GM21737 (cell line): ENCODE results near the gene BNIP5.

Experiments
- ATAC-seq: cut with Tn5 transposase; IDR thresholded peaks from one replicate; pipeline ENCODE4 v1.9.1; 2021; ENCODE audit warnings: mild to moderate bottlenecking, moderate library complexity; ENCODE audit not compliant: unreplicated experiment

BNIP5 gene

GRCh38 chr6:36336779-36337241 lies at the start of gene BNIP5:
Gene BNIP5 (minus strand): TSS chr6:36336888. CDS start chr6:36330690, 6,198 bp downstream.
- ATAC-seq = no peak

- no peak for ATAC-seq
These were observed 47.4 kb upstream of the BNIP5 start for GRCh38 chr6:36384095-36384494.

GRCh38 chr6:36383606-36384005 lies 46.9 kb upstream of the BNIP5 start:
- no peak for ATAC-seq

GRCh38 chr6:36382976-36383375 lies 46.3 kb upstream of the BNIP5 start:
- no peak for ATAC-seq

- no peak for ATAC-seq
These were observed 45.1 kb upstream of the BNIP5 start for GRCh38 chr6:36381502-36382389.

- ATAC-seq = no peak
These were observed 43.5 kb upstream of the BNIP5 start for GRCh38 chr6:36380166-36380565.

- ATAC-seq = no peak
These were observed 42.2 kb upstream of the BNIP5 start for GRCh38 chr6:36378936-36379335.

- ATAC-seq = no peak
These were observed 41.7 kb upstream of the BNIP5 start for GRCh38 chr6:36378243-36378920.

GRCh38 chr6:36377594-36377993 lies 40.9 kb upstream of the BNIP5 start:
- no peak for ATAC-seq

- no peak for ATAC-seq
These were observed 40.1 kb upstream of the BNIP5 start for GRCh38 chr6:36376742-36377141.

GRCh38 chr6:36376183-36376582 lies 39.5 kb upstream of the BNIP5 start:
- no peak for ATAC-seq

- ATAC-seq = no peak
These were observed 39.0 kb upstream of the BNIP5 start for GRCh38 chr6:36375644-36376155.

GRCh38 chr6:36374972-36375371 lies 38.3 kb upstream of the BNIP5 start:
- no peak for ATAC-seq

- no peak for ATAC-seq
These were observed 37.5 kb upstream of the BNIP5 start for GRCh38 chr6:36374194-36374593.

- no peak for ATAC-seq
These were observed 36.8 kb upstream of the BNIP5 start for GRCh38 chr6:36373368-36374019.

- ATAC-seq = no peak
These were observed 35.4 kb upstream of the BNIP5 start for GRCh38 chr6:36372088-36372487.

- ATAC-seq = no peak
These were observed 34.5 kb upstream of the BNIP5 start for GRCh38 chr6:36371211-36371610.

- no peak for ATAC-seq
These were observed 34.0 kb upstream of the BNIP5 start for GRCh38 chr6:36370638-36371037.

GRCh38 chr6:36368921-36369865 lies 32.5 kb upstream of the BNIP5 start:
- ATAC-seq = no peak

GRCh38 chr6:36368421-36368820 lies 31.7 kb upstream of the BNIP5 start:
- no peak for ATAC-seq
